ENCODE measurements around the gene AVPI1. TPM values are rescaled to one million over a fixed set of nuclear protein-coding genes. Genes with fewer than 3 reads are reported as not detected.

AVPI1 gene
- total RNA-seq, 2 donors from 2014 or later = 9.5 to 25.6 TPM

DNA sequence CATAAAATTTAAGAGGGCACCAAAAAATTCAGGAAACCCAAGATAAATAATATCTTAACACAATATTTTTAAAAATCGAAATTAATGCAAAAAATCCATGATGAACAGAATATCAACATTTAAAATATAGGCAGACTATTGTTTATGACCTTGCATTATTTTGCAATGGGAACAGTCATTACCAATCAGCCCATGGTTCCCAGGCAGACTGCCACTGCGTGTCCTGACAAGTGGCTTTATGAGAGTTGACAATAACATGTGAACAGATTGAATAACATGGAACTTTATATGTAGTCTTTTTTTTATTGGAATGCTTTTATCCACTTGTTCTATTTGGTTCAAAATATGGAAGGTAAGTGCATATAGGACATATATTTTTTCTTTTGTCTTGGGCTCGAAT lies 3.1 kb upstream of the AVPI1 start:
- peaks cover 23 to 32% of the 10 kb centered on the region in 2 donors for H3K4me1 ChIP-seq (ENCODE audit: control insufficient read depth in 1 of 2, low read depth in 2 of 2)
- H3K4me3 ChIP-seq = no peak overlapping the region
- no peaks in the 10 kb centered on the region for H3K36me3 ChIP-seq
- ATAC-seq (ENCODE audit: insufficient number of reproducible peaks, low FRiP score, low read depth) (no peak), DNase-seq (ENCODE audit: low spot score) (no peak)
- no peaks in the 10 kb centered on the region for H3K27me3 ChIP-seq (replicated peaks; ENCODE audit: insufficient read depth)
- H3K27ac ChIP-seq = no peak overlapping the region
- no peak for TF ChIP-seq CTCF (IDR thresholded peaks at IDR 0.05)
- no peaks in the 10 kb centered on the region for H3K9me3 ChIP-seq

DNA sequence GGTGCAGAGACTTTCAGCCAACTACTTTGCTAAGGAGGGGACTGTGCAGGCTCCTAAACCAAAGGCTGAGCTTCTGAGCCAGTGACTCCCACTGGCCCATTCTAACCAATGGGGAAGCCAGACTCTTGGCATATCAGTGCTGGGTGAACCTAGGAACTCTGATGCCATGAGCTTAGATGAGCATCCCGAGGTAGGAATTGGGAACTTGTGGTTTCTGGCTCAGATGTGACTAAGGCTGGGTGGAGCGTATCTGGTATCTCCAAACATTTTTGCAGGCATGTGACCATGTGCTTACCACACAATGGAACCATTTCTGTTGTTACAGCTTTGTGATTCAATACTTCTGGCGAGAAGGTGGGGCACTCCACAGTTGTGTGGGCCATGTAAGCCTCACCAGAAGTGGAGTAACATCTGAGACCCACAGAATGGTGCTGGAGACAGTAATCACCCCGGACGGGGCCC lies 2.5 kb upstream of the AVPI1 start:
- H3K27me3 ChIP-seq (replicated peaks; ENCODE audit: insufficient read depth) = no peaks in the 10 kb centered on the region
- H3K27ac ChIP-seq = peak overlapping the region; percentile 33 to 90
- ATAC-seq (ENCODE audit: insufficient number of reproducible peaks, low FRiP score, low read depth) (no peak), DNase-seq (ENCODE audit: low spot score) (no peak)
- no peak overlapping the region for H3K4me3 ChIP-seq
- H3K4me1 ChIP-seq (ENCODE audit: control insufficient read depth in 1 of 2, low read depth in 2 of 2) = peaks cover 27 to 38% of the 10 kb centered on the region in 2 donors
- H3K36me3 ChIP-seq = no peaks in the 10 kb centered on the region
- no peak for TF ChIP-seq CTCF (IDR thresholded peaks at IDR 0.05)
- H3K9me3 ChIP-seq = no peaks in the 10 kb centered on the region

DNA sequence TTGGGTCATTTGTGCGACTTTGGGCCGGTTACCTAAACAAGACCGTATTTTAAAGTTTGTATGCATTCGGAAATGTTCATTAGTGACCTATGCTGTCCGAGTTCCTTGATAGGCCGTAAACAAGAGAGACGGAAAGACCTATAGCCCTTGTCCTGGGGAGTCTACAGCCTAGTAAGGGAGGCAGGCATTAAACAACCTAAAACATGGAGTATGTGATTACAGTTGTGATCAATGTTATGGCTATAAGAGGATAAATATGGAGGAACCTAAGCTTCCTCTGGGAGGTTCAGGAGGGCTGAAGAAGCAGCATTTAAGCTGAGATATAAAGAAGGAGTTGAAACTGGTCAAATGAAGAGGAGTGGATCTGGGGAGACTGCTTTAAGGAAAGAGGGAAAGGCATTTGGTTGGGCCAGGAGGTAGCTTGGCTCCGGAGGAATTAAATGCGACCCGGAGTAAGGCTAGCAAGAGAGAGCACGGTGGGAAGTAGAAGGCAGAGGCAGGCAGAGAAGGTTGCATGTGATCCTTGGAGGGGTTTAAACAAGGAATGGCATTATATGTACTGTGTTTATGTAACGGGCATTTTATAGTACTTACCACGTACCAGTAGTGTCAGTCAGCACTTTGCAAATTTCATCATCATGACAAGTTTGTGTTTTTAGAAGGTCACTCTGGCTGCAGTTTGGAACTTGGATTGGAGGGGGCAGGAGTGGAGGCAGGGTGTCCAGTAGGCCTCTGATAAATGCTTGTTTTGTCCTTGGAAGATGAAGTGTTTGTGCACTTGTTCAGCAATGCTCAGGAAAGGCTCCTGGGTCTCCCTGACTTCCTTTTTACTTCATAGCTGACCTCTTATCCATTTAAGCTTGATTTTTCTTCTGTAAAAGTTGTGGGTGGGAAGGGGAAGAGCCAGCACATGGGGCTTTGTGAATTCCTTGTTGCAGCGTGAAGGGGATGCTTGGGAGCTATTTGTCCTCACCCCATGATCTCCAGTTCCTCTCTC lies 1.0 kb upstream of the AVPI1 start:
- Histone ChIP-seq H3K27ac (peak overlapping the region; percentile 90 to 94), H3K36me3 (no peaks in the 10 kb centered on the region), H3K4me1 (ENCODE audit: control insufficient read depth in 1 of 2, low read depth in 2 of 2) (peaks cover 42 to 53% of the 10 kb centered on the region in 2 donors), H3K4me3 (peak overlapping the region; percentile 82), H3K9me3 (no peaks in the 10 kb centered on the region), H3K27me3 (replicated peaks; ENCODE audit: insufficient read depth) (no peaks in the 10 kb centered on the region)
- DNase-seq (ENCODE audit: low spot score) = no peak
- ATAC-seq (ENCODE audit: insufficient number of reproducible peaks, low FRiP score, low read depth) = no peak
- TF ChIP-seq CTCF (IDR thresholded peaks at IDR 0.05) = no peak

DNA sequence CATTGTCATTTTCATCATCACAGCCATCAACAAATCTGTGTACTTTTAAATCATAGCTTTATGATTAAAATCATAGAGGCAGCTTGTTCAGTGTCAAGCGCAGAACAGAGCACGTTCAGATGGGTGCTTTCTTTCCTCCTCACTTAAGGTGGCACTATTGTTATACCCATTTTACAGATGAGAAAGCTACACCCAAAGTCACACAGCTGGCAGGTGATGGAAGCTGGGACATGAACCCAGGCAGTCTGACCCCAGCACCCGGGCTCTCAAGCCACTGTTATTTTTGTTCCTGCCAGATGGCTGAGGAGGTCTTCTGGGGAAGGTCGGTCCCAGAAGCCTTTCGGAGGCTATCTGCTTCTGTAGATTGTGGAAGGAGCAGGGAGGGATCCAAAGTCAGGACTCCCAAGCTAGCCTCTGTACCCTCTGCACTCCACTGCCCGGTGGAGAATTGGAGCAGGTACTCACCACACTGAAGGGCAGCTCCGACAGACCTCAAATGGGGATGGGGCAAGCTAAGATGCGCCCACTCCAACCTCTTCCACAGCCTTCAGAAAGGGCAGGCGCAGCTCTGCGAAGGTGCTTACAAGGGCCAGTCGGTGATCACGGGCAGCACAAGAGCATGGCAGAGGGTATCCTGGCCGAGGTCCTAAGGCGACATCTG lies 610 bp downstream of the AVPI1 start:
- Histone ChIP-seq H3K27ac (peak overlapping the region; percentile 78 to 89), H3K36me3 (no peaks in the 10 kb centered on the region), H3K9me3 (no peaks in the 10 kb centered on the region), H3K4me1 (ENCODE audit: control insufficient read depth in 1 of 2, low read depth in 2 of 2) (peaks cover 49 to 60% of the 10 kb centered on the region in 2 donors), H3K4me3 (peak overlapping the region; percentile 82), H3K27me3 (replicated peaks; ENCODE audit: insufficient read depth) (no peaks in the 10 kb centered on the region)
- TF ChIP-seq CTCF (IDR thresholded peaks at IDR 0.05) = no peak
- ATAC-seq (ENCODE audit: insufficient number of reproducible peaks, low FRiP score, low read depth) (no peak), DNase-seq (ENCODE audit: low spot score) (no peak)

GRCh38 chr10:97685395-97685958 lies 1.6 kb downstream of the AVPI1 start:
- Histone ChIP-seq H3K27ac (peak overlapping the region; percentile 78 to 89), H3K27me3 (replicated peaks; ENCODE audit: insufficient read depth) (no peaks in the 10 kb centered on the region), H3K4me3 (peak overlapping the region; percentile 82), H3K9me3 (no peaks in the 10 kb centered on the region), H3K36me3 (no peaks in the 10 kb centered on the region), H3K4me1 (ENCODE audit: control insufficient read depth in 1 of 2, low read depth in 2 of 2) (peaks cover 49 to 60% of the 10 kb centered on the region in 2 donors)
- DNase-seq (ENCODE audit: low spot score) (no peak), ATAC-seq (ENCODE audit: insufficient number of reproducible peaks, low FRiP score, low read depth) (no peak)
- peak; percentile 33 for TF ChIP-seq CTCF (IDR thresholded peaks at IDR 0.05)

All from thoracic aorta (tissue), 2 donors.